ENCODE measurements around the gene DMPK. TPM values are rescaled to one million over a fixed set of nuclear protein-coding genes. Genes with fewer than 3 reads are reported as not detected.

DMPK gene
- total RNA-seq, 2 donors from 2014 or later, result 212 to 227 TPM

DNA sequence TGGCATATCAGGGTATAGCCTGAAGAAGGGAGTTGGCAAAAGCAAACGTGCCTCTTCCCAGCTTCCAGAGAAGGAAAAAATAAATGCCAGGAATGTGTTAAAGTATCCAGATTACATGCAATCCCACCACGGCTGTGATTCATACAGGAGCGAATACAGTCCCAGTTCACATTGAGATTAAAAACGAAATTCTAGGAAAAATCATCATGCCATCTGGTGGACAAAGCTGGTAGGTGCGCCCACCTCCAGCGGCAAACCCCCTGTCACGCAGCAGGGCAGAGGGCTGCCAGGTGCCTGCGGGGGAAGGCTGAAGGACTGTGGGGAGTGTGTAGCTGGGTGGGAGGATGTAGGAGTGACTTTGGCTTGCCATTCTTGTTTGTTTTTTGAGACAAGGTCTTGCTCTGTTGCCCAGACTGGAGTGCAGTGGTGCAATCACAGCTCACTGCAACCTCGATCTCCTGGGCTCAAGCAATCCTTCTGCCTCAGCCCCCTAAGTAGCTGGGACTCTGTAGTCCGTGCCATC is 16.8 kb upstream of the DMPK start:
- H3K27ac ChIP-seq, result no peak overlapping the region
- TF ChIP-seq, protein P1, sequence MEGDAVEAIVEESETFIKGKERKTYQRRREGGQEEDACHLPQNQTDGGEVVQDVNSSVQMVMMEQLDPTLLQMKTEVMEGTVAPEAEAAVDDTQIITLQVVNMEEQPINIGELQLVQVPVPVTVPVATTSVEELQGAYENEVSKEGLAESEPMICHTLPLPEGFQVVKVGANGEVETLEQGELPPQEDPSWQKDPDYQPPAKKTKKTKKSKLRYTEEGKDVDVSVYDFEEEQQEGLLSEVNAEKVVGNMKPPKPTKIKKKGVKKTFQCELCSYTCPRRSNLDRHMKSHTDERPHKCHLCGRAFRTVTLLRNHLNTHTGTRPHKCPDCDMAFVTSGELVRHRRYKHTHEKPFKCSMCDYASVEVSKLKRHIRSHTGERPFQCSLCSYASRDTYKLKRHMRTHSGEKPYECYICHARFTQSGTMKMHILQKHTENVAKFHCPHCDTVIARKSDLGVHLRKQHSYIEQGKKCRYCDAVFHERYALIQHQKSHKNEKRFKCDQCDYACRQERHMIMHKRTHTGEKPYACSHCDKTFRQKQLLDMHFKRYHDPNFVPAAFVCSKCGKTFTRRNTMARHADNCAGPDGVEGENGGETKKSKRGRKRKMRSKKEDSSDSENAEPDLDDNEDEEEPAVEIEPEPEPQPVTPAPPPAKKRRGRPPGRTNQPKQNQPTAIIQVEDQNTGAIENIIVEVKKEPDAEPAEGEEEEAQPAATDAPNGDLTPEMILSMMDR (IDR thresholded peaks at IDR 0.05), result peak; percentile 93
- no peaks in the 10 kb centered on the region for H3K27me3 ChIP-seq (replicated peaks; ENCODE audit: insufficient read depth)
- peaks cover 3 to 11% of the 10 kb centered on the region in 2 donors for H3K4me1 ChIP-seq (ENCODE audit: control insufficient read depth in 1 of 2, low read depth in 2 of 2)
- ATAC-seq (ENCODE audit: insufficient number of reproducible peaks, low FRiP score, low read depth), result peak; percentile 49
- H3K4me3 ChIP-seq, result no peak overlapping the region
- H3K36me3 ChIP-seq, result no peaks in the 10 kb centered on the region
- H3K9me3 ChIP-seq, result no peaks in the 10 kb centered on the region
- no peak for DNase-seq (ENCODE audit: low spot score)

DNA sequence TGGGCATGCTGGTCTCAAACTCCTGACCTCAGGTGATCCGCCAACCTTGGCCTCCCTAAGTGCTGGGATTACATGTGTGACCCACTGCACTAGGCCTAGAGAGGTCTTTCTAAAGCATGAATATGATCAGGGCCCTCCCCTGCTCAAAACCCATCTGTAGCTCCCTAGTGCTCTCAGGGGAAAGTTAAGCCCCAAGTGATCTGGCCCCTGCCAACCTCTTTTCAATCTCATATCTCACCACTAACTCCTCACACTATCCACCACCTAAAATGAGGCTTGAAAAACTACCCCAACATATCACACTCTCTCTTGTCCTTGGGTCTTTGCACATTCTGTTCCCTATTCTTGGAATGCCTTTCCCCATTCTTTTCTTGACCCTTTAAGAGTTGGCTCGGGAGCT is 12.3 kb upstream of the DMPK start:
- H3K9me3 ChIP-seq, result no peaks in the 10 kb centered on the region
- no peak overlapping the region for H3K4me3 ChIP-seq
- ATAC-seq (ENCODE audit: insufficient number of reproducible peaks, low FRiP score, low read depth) (no peak), DNase-seq (ENCODE audit: low spot score) (no peak)
- H3K4me1 ChIP-seq (ENCODE audit: control insufficient read depth in 1 of 2, low read depth in 2 of 2), result peaks cover 20 to 29% of the 10 kb centered on the region in 2 donors
- H3K36me3 ChIP-seq, result peaks cover 5% of the 10 kb centered on the region
- no peak overlapping the region for H3K27ac ChIP-seq
- H3K27me3 ChIP-seq (replicated peaks; ENCODE audit: insufficient read depth), result no peaks in the 10 kb centered on the region
- TF ChIP-seq, protein P1 (IDR thresholded peaks at IDR 0.05), result no peak

DNA sequence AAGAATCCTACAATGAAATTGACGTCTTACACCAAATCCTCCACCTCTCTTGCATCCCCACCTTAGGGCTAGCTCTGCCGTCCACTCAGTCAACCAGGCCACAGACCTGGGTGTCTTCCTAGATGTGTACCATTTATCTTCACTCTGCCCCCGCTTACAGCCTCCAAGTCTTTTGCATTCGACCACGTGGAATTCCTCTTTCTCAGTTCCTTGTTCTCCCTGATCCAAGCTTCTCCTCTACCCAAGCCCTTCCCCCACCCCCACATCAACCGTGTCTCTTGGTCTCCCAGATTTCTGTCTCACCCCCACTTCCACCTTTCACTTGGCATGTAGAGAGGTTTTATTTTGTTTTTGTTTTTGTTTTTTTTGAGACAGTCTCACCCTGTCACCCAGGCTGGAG is 11.6 kb upstream of the DMPK start:
- TF ChIP-seq, protein P1 (IDR thresholded peaks at IDR 0.05), result no peak
- H3K27ac ChIP-seq, result no peak overlapping the region
- no peak for DNase-seq (ENCODE audit: low spot score)
- peaks cover 17 to 24% of the 10 kb centered on the region in 2 donors for H3K4me1 ChIP-seq (ENCODE audit: control insufficient read depth in 1 of 2, low read depth in 2 of 2)
- peaks cover 11% of the 10 kb centered on the region for H3K36me3 ChIP-seq
- H3K9me3 ChIP-seq, result no peaks in the 10 kb centered on the region
- no peak overlapping the region for H3K4me3 ChIP-seq
- H3K27me3 ChIP-seq (replicated peaks; ENCODE audit: insufficient read depth), result no peaks in the 10 kb centered on the region
- ATAC-seq (ENCODE audit: insufficient number of reproducible peaks, low FRiP score, low read depth), result no peak

DNA sequence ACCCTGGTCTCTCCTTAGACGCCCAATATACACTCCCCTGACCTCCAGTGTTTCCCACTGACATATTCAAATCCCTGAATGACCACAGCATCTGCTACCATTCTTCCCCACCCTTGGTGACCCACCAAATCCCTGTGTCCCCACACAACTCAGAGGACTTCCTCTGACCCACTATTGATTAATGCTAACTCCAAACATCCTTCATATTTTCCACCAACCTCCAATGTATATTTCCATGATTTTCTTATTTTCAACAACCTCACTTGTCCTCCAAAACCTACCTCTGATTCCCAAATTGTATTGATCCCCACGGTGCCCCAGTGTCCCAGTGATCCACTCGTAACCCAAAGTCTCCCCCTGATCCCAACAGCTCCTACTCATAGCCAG is 10.9 kb upstream of the DMPK start:
- no peaks in the 10 kb centered on the region for H3K9me3 ChIP-seq
- TF ChIP-seq, protein P1 (IDR thresholded peaks at IDR 0.05), result no peak
- DNase-seq (ENCODE audit: low spot score), result no peak
- no peaks in the 10 kb centered on the region for H3K27me3 ChIP-seq (replicated peaks; ENCODE audit: insufficient read depth)
- H3K36me3 ChIP-seq, result peaks cover 18% of the 10 kb centered on the region
- peak overlapping the region in 1 of 2 donors; percentile 41 for H3K27ac ChIP-seq
- H3K4me1 ChIP-seq (ENCODE audit: control insufficient read depth in 1 of 2, low read depth in 2 of 2), result peaks cover 17 to 18% of the 10 kb centered on the region in 2 donors
- no peak for ATAC-seq (ENCODE audit: insufficient number of reproducible peaks, low FRiP score, low read depth)
- peak overlapping the region; percentile 89 for H3K4me3 ChIP-seq

DNA sequence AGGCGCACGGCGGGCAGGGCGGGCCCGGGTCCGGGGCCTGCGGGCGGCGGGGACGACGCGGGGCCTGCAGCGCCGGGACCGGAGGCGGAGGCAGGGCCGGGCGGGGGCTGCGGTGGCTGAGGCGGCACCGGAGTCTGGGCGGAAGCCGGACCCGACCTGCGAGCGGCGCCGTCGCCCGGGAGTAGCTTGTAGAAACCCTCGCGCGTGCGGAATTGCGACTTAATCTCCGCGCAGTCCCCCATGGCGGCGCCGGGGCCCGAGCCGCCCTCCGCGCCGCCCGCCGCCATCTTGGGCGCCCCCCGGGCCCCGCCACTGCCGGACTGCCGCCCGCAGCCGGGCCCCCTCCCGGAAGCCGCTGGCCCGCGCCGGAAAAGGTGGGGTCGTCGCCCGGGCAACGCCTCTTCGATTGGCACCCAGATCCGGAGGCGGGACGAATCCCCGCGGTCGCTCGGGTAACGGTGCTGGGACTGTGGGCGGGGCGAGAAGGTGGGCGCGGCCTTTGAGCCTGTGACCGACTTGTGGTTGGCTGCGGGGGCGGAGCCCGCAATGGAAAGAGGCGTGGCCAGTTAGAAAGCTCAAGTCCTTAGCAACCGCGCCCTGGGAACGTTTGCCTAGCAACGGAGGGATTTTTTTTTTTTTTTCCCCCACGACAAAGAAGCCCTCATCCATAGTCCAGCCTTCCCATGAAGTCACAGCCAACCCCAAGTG is 10.3 kb upstream of the DMPK start, which contains the start of gene DMWD:
Gene DMWD, minus strand, starts transcription at position 376 of the 708 bp plus-strand sequence. Its CDS starts 89 bp downstream, at position 287.
- DNase-seq (ENCODE audit: low spot score) (peak; percentile 98), ATAC-seq (ENCODE audit: insufficient number of reproducible peaks, low FRiP score, low read depth) (peak; percentile 87)
- H3K4me3 ChIP-seq, result peak within 1 kb of the TSS; percentile 89
- H3K36me3 ChIP-seq, result peaks cover 23% of the 10 kb centered on the region
- H3K9me3 ChIP-seq, result no peaks in the 10 kb centered on the region
- TF ChIP-seq, protein P1 (IDR thresholded peaks at IDR 0.05), result no peak
- peaks cover 17 to 18% of the 10 kb centered on the region in 2 donors for H3K4me1 ChIP-seq (ENCODE audit: control insufficient read depth in 1 of 2, low read depth in 2 of 2)
- peak within 1 kb of the TSS; percentile 65 to 67 for H3K27ac ChIP-seq
- H3K27me3 ChIP-seq (replicated peaks; ENCODE audit: insufficient read depth), result no peaks in the 10 kb centered on the region
